HCT116 (cell line): ENCODE results near the gene GPT2. TPM values are rescaled to one million over a fixed set of nuclear protein-coding genes. Genes with fewer than 3 reads are reported as not detected.

ENCODE experiments used
- ATAC-seq: fragments of 200-7000 bp; cut with Tn5 transposase; 2 replicates; pipeline ENCODE4 v1.9.1; 2020; ENCODE audit warnings: mild to moderate bottlenecking, moderate library complexity
- BruUV-seq: library from RNA; stranded (reverse); fragments of 400-500 nt; replicated peaks from 2 replicates; lab custom pipeline; 2021; lab: Mats Ljungman, UMichigan
- CTCF ChIA-PET: fragments of 300-600 bp; sonication (Branson Sonifier 250); formaldehyde crosslinking; loops from one replicate; lab custom pipeline; 2021; ENCODE audit warnings: antibody characterized with exemption; lab: Charles Lee
- POLR2A ChIA-PET: fragments of 300-600, 350-600 bp; sonication (Branson Sonifier 250); formaldehyde crosslinking; loops from one replicate; lab custom pipeline; 2021; ENCODE audit warnings: antibody characterized with exemption; lab: Charles Lee
- RAD21 ChIA-PET, 2 experiments: fragments of 300-600 bp; sonication (Branson Sonifier 250); formaldehyde crosslinking; loops; one replicate each; lab custom pipeline; 2023; ENCODE audit warnings: low total read pairs in 2 of 2; ENCODE audit not compliant: uncharacterized antibody in 2 of 2, unreplicated experiment in 2 of 2, low non-redundant PET in 1 of 2; lab: Charles Lee
- DNase-seq: peaks from one replicate; pipeline ENCODE4 v3.0.0-alpha.2; 2010; ENCODE audit warnings: low read depth, low spot score
- H2AFZ ChIP-seq: fragments of 200-600 bp; shearing (Covaris generic), sonication (generic); 2 replicates; pipeline ENCODE4 v1.6.1; 2017; ENCODE audit warnings: low read depth, mixed run types, mixed read lengths, antibody characterized with exemption, low read length; ENCODE audit not compliant: poor library complexity, severe bottlenecking
- H3K27ac ChIP-seq: 2 replicates; pipeline ENCODE4 v1.5.1; 2012; ENCODE audit warnings: low read depth, low read length
- H3K27me3 ChIP-seq: fragments of 200-600 bp; sonication (generic); 2 replicates; pipeline ENCODE4 v1.6.1; 2016; ENCODE audit warnings: mixed run types, low read length, mixed read lengths; ENCODE audit not compliant: insufficient read depth
- H3K36me3 ChIP-seq, 2 experiments: fragments of 200-500 bp in 1 of 2; fragments of 200-600 bp in 1 of 2; sonication (Bioruptor generic) in 1 of 2; sonication (generic) in 1 of 2; 2 replicates each; pipeline versions ENCODE4 v1.5.1 to v1.6.1; 2014 to 2016; ENCODE audit warnings: low read length in 2 of 2, inconsistent platforms in 1 of 2, mixed read lengths in 1 of 2, mixed run types in 1 of 2; ENCODE audit not compliant: insufficient read depth in 2 of 2, control insufficient read depth in 1 of 2
- H3K4me1 ChIP-seq, 2 experiments: fragments of 200-600 bp in 1 of 2; sonication (generic) in 1 of 2; 2 replicates each; pipeline versions ENCODE4 v1.5.1 to v1.6.1; 2012 to 2017; ENCODE audit warnings: low read length in 2 of 2, inconsistent platforms in 1 of 2, mild to moderate bottlenecking in 1 of 2, mixed read lengths in 1 of 2, mixed run types in 1 of 2, moderate library complexity in 1 of 2; ENCODE audit not compliant: insufficient read depth in 2 of 2, control insufficient read depth in 1 of 2
- H3K4me2 ChIP-seq: fragments of 200-600 bp; sonication (generic); 2 replicates; pipeline ENCODE4 v1.6.1; 2017; ENCODE audit warnings: mixed run types, low read length, mixed read lengths
- H3K4me3 ChIP-seq, 2 experiments: fragments of 200-600 bp in 1 of 2; sonication (generic) in 1 of 2; replicated peaks in 1 of 2; 2 replicates each; pipeline ENCODE4 v1.5.1; 2011 to 2016; ENCODE audit warnings: low read length in 2 of 2, control low read depth in 1 of 2, low read depth in 1 of 2, mild to moderate bottlenecking in 1 of 2, mixed read lengths in 1 of 2, mixed run types in 1 of 2
- H3K79me2 ChIP-seq: fragments of 200-600 bp; sonication (generic); 2 replicates; pipeline ENCODE4 v1.6.1; 2017; ENCODE audit warnings: mild to moderate bottlenecking, mixed run types, low read length, moderate library complexity, mixed read lengths; ENCODE audit not compliant: insufficient read depth
- H3K9ac ChIP-seq: fragments of 200-600 bp; sonication (generic); 2 replicates; pipeline ENCODE4 v1.6.1; 2016; ENCODE audit warnings: low read length, mixed read lengths
- H3K9me2 ChIP-seq: fragments of 200-600 bp; sonication (generic), shearing (Covaris generic); 2 replicates; pipeline ENCODE4 v1.6.1; 2017; ENCODE audit warnings: mixed run types, mild to moderate bottlenecking, moderate library complexity; ENCODE audit not compliant: insufficient read depth
- H3K9me3 ChIP-seq, 2 experiments: fragments of 200-500 bp in 1 of 2; fragments of 200-600 bp in 1 of 2; sonication (Bioruptor generic) in 1 of 2; sonication (generic) in 1 of 2; 2 replicates each; pipeline ENCODE4 v1.6.1; 2014 to 2017; ENCODE audit warnings: low read length in 2 of 2, mixed read lengths in 2 of 2, inconsistent platforms in 1 of 2, low read depth in 1 of 2, mild to moderate bottlenecking in 1 of 2, mixed run types in 1 of 2, moderate library complexity in 1 of 2; ENCODE audit not compliant: control insufficient read depth in 1 of 2, insufficient read depth in 1 of 2
- H4K20me1 ChIP-seq: fragments of 200-600 bp; sonication (generic), shearing (Covaris generic); 2 replicates; pipeline ENCODE4 v1.6.1; 2017; ENCODE audit warnings: mixed run types, mild to moderate bottlenecking, moderate library complexity; ENCODE audit not compliant: insufficient read depth
- ATF3 ChIP-seq: IDR thresholded peaks from 2 replicates; pipeline ENCODE4 v1.6.1; 2012
- CBX3 ChIP-seq: IDR thresholded peaks from 2 replicates; pipeline ENCODE4 v1.6.1; 2012; ENCODE audit warnings: low read depth
- CEBPB ChIP-seq: IDR thresholded peaks from 2 replicates; pipeline ENCODE4 v1.6.1; 2012; ENCODE audit warnings: low read depth
- CTCF ChIP-seq, 3 experiments: fragments of 200-600 bp in 1 of 3; sonication (generic) in 1 of 3; IDR thresholded peaks in 2 of 3; conservative IDR thresholded peaks in 1 of 3; 2 replicates each; pipeline ENCODE4 v1.5.1; 2012 to 2017; ENCODE audit warnings: low read depth in 2 of 3, low read length in 2 of 3, antibody characterized with exemption in 1 of 3, borderline replicate concordance in 1 of 3, control low read depth in 1 of 3, mild to moderate bottlenecking in 1 of 3, mixed read lengths in 1 of 3, mixed run types in 1 of 3, moderate library complexity in 1 of 3; ENCODE audit not compliant: insufficient read depth in 1 of 3
- EGR1 ChIP-seq: IDR thresholded peaks from 2 replicates; pipeline ENCODE4 v1.6.1; 2012; ENCODE audit warnings: low read depth
- ELF1 ChIP-seq: IDR thresholded peaks from 2 replicates; pipeline ENCODE4 v1.6.1; 2012; ENCODE audit warnings: low read depth, borderline replicate concordance
- EZH2 ChIP-seq: fragments of 200-600 bp; sonication (generic); IDR thresholded peaks from 2 replicates; pipeline ENCODE4 v1.6.1; 2017; ENCODE audit warnings: antibody characterized with exemption, mixed run types
- EZH2phosphoT487 ChIP-seq: fragments of 200-600 bp; IDR thresholded peaks from 2 replicates; pipeline ENCODE4 v1.6.1; 2018; ENCODE audit warnings: antibody characterized with exemption, borderline replicate concordance
- FOSL1 ChIP-seq: IDR thresholded peaks from 2 replicates; pipeline ENCODE4 v1.6.1; 2012; ENCODE audit warnings: low read depth
- POLR2AphosphoS5 ChIP-seq: IDR thresholded peaks from 2 replicates; pipeline ENCODE4 v1.6.1; 2011; ENCODE audit warnings: mild to moderate bottlenecking, low read depth, low read length, moderate library complexity
- RAD21 ChIP-seq: IDR thresholded peaks from 2 replicates; pipeline ENCODE4 v1.6.1; 2012; ENCODE audit warnings: low read depth, mild to moderate bottlenecking
- REST ChIP-seq: IDR thresholded peaks from 2 replicates; pipeline ENCODE4 v1.6.1; 2012; ENCODE audit warnings: low read depth
- SP1 ChIP-seq: IDR thresholded peaks from 2 replicates; pipeline ENCODE4 v1.6.1; 2012; ENCODE audit warnings: low read depth
- SRF ChIP-seq: IDR thresholded peaks from 2 replicates; pipeline ENCODE4 v1.6.1; 2012; ENCODE audit warnings: low read depth
- TCF7L2 ChIP-seq: IDR thresholded peaks from 2 replicates; pipeline ENCODE4 v1.7.0; 2011; ENCODE audit warnings: borderline replicate concordance, inconsistent platforms; ENCODE audit not compliant: insufficient read depth, insufficient read length; ENCODE audit errors: extremely low read depth
- ZBTB33 ChIP-seq: IDR thresholded peaks from 2 replicates; pipeline ENCODE4 v1.6.1; 2011; ENCODE audit warnings: mild to moderate bottlenecking, low read length, moderate library complexity; ENCODE audit not compliant: insufficient replicate concordance; ENCODE audit errors: extremely low read depth
- ZNF274 ChIP-seq: fragments of 200-500 bp; sonication (Bioruptor generic); IDR thresholded peaks from 2 replicates; pipeline ENCODE4 v1.6.1; 2014; ENCODE audit warnings: mild to moderate bottlenecking, low read depth, low read length, inconsistent platforms
- intact Hi-C: fragments of 100-400 bp; cut with micrococcal nuclease; formaldehyde crosslinking; loops from 2 replicates; pipeline ENCODE4 v1.10.0; 2022
- total RNA-seq: library from RNA; stranded (reverse); gene quantifications from one replicate; pipeline ENCODE4 v1.2.1, GENCODE V29; 2021; ENCODE audit not compliant: unreplicated experiment

The GPT2 gene
- total RNA-seq, 1 experiment from 2014 or later, result 50.6 TPM

- Histone ChIP-seq H2AFZ (no peak overlapping the region), H3K4me1 (peaks cover 14% of the 10 kb centered on the region in 2 experiments; a peak in 3 of 4 replicates), H3K9ac (no peak overlapping the region), H3K79me2 (no peaks in the 10 kb centered on the region), H3K4me2 (no peak overlapping the region; the same call in 1 of the 2 replicates), H3K27me3 (no peaks in the 10 kb centered on the region), H3K9me3 (no peaks in the 10 kb centered on the region), H4K20me1 (no peaks in the 10 kb centered on the region), H3K27ac (no peak overlapping the region), H3K36me3 (peaks cover 0 to 6% of the 10 kb centered on the region in 2 experiments; a peak in 2 of 4 replicates), H3K9me2 (no peaks in the 10 kb centered on the region), H3K4me3 (no peak overlapping the region)
- ChIA-PET POLR2A (no interaction called here), RAD21 (no interaction called here)
- no peak for ATAC-seq
- no peak for DNase-seq
- intact Hi-C loops, result no loop called here
- no TSS peak for BruUV-seq
- TF ChIP-seq ZNF274 (no peak), SRF (no peak), POLR2AphosphoS5 (no peak), EZH2 (no peak), CEBPB (no peak), TCF7L2 (no peak), CTCF (IDR thresholded peaks at IDR 0.05 in 2 of 3, conservative IDR thresholded peaks at IDR 0.05 in 1 of 3; ENCODE audit: borderline replicate concordance in 1 of 3, insufficient read depth in 1 of 3, low read depth in 2 of 3, low read length in 2 of 3) (no peak), ATF3 (no peak), EZH2phosphoT487 (no peak), ZBTB33 (no peak), CBX3 (no peak), REST (no peak), FOSL1 (no peak), EGR1 (no peak), SP1 (no peak), RAD21 (no peak), ELF1 (no peak)
- TF ChIP-seq, all 23 proteins: peak for 0
- CTCF ChIA-PET, result no interaction called here
Measured at GRCh38 chr16:46896314-46896968, 12.3 kb downstream of the GPT2 start.
